ENCODE data around the gene TOX3.

TOX3 gene

DNA sequence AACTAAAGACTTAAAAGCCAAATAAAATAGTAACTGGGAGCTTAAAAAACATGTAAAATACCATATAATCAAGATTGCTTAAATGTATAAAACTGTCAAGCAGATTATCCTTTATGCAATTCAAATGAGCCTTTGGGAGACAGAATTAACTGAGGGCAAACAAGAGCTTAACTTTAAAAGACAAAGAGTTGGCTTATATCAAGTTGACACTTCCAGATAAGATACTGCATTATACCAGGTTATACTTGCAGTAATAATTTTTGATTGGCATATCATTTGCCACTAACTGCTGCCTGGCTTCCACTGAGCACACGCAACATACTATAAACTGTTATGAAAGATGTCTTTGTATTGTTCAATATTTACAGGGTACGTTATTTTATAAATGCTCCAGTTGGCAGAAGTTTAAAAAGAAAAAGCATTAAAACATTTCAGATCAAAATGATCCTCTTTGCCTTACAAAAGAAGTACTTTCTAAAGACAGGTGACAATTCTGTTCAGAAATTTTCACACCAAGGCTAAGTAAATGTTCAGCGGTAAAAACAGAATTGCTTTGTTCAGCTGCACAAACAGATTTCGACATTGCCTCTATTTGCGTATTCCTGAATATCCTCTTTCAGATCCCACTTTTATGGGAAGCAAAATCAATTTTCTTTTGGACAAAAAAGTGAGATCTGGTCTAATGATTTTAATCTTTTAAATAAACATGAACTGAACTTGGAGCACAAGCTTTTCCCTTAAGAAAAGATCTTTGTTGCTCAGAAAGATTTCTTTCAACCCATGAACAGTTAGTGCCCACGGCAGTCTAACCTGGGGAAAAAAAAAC, 50.7 kb downstream of the TOX3 start (continued):
- TF ChIP-seq, protein P1, sequence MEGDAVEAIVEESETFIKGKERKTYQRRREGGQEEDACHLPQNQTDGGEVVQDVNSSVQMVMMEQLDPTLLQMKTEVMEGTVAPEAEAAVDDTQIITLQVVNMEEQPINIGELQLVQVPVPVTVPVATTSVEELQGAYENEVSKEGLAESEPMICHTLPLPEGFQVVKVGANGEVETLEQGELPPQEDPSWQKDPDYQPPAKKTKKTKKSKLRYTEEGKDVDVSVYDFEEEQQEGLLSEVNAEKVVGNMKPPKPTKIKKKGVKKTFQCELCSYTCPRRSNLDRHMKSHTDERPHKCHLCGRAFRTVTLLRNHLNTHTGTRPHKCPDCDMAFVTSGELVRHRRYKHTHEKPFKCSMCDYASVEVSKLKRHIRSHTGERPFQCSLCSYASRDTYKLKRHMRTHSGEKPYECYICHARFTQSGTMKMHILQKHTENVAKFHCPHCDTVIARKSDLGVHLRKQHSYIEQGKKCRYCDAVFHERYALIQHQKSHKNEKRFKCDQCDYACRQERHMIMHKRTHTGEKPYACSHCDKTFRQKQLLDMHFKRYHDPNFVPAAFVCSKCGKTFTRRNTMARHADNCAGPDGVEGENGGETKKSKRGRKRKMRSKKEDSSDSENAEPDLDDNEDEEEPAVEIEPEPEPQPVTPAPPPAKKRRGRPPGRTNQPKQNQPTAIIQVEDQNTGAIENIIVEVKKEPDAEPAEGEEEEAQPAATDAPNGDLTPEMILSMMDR (tag by site-specific recombination; IDR thresholded peaks at IDR 0.05) = no peak
- TF ChIP-seq IKZF3 (tag by site-specific recombination; IDR thresholded peaks at IDR 0.05) (peak; percentile 70), ZNF391 (tag by site-specific recombination; IDR thresholded peaks at IDR 0.05; ENCODE audit: borderline replicate concordance, low read depth) (no peak), HOXD13 (CRISPR knock-in tag; IDR thresholded peaks at IDR 0.05; ENCODE audit: borderline replicate concordance) (no peak), SP7 (tag by site-specific recombination; IDR thresholded peaks at IDR 0.05) (peak; percentile 51), SCRT1 (tag by site-specific recombination; IDR thresholded peaks at IDR 0.05; ENCODE audit: borderline replicate concordance) (no peak), ZNF629 (tag by site-specific recombination; IDR thresholded peaks at IDR 0.05) (no peak), MZF1 (tag by site-specific recombination; IDR thresholded peaks at IDR 0.05; ENCODE audit: borderline replicate concordance) (no peak), ZSCAN16 (tag by site-specific recombination; IDR thresholded peaks at IDR 0.05) (no peak), ZSCAN30 (tag by site-specific recombination; IDR thresholded peaks at IDR 0.05) (0 out of 2 replicates have a peak, but pooled peaks have one; percentile 42), ZNF266 (tag by site-specific recombination; IDR thresholded peaks at IDR 0.05; ENCODE audit: low read depth) (no peak), TSHZ1 (tag by site-specific recombination; IDR thresholded peaks at IDR 0.05; ENCODE audit: borderline replicate concordance) (no peak), ZNF654 (tag by site-specific recombination; IDR thresholded peaks at IDR 0.05; ENCODE audit: low read depth) (no peak)
- TF ChIP-seq, protein P2, sequence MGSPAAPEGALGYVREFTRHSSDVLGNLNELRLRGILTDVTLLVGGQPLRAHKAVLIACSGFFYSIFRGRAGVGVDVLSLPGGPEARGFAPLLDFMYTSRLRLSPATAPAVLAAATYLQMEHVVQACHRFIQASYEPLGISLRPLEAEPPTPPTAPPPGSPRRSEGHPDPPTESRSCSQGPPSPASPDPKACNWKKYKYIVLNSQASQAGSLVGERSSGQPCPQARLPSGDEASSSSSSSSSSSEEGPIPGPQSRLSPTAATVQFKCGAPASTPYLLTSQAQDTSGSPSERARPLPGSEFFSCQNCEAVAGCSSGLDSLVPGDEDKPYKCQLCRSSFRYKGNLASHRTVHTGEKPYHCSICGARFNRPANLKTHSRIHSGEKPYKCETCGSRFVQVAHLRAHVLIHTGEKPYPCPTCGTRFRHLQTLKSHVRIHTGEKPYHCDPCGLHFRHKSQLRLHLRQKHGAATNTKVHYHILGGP (tag by site-specific recombination; IDR thresholded peaks at IDR 0.05) = no peak
- TF ChIP-seq, protein P3, sequence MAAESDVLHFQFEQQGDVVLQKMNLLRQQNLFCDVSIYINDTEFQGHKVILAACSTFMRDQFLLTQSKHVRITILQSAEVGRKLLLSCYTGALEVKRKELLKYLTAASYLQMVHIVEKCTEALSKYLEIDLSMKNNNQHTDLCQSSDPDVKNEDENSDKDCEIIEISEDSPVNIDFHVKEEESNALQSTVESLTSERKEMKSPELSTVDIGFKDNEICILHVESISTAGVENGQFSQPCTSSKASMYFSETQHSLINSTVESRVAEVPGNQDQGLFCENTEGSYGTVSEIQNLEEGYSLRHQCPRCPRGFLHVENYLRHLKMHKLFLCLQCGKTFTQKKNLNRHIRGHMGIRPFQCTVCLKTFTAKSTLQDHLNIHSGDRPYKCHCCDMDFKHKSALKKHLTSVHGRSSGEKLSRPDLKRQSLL (tag by site-specific recombination; IDR thresholded peaks at IDR 0.05) = no peak
- TF ChIP-seq, protein P4, sequence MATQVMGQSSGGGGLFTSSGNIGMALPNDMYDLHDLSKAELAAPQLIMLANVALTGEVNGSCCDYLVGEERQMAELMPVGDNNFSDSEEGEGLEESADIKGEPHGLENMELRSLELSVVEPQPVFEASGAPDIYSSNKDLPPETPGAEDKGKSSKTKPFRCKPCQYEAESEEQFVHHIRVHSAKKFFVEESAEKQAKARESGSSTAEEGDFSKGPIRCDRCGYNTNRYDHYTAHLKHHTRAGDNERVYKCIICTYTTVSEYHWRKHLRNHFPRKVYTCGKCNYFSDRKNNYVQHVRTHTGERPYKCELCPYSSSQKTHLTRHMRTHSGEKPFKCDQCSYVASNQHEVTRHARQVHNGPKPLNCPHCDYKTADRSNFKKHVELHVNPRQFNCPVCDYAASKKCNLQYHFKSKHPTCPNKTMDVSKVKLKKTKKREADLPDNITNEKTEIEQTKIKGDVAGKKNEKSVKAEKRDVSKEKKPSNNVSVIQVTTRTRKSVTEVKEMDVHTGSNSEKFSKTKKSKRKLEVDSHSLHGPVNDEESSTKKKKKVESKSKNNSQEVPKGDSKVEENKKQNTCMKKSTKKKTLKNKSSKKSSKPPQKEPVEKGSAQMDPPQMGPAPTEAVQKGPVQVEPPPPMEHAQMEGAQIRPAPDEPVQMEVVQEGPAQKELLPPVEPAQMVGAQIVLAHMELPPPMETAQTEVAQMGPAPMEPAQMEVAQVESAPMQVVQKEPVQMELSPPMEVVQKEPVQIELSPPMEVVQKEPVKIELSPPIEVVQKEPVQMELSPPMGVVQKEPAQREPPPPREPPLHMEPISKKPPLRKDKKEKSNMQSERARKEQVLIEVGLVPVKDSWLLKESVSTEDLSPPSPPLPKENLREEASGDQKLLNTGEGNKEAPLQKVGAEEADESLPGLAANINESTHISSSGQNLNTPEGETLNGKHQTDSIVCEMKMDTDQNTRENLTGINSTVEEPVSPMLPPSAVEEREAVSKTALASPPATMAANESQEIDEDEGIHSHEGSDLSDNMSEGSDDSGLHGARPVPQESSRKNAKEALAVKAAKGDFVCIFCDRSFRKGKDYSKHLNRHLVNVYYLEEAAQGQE (tag by site-specific recombination; IDR thresholded peaks at IDR 0.05) = no peak

All from HEK293 (cell line).